T-helper 1 cell treated with Interleukin-12 subunit alpha and Interleukin-12 subunit beta and Interleukin-4 antibody, amounts not matched to agents 30 ng/mL and 1 ng/mL, for 36 hours (primary cell): Measurements from ENCODE around the gene COL25A1. TPM values are rescaled to one million over a fixed set of nuclear protein-coding genes. Genes with fewer than 3 reads are reported as not detected.
"Not testable (repeated sequence)": the region's sequence is repeated elsewhere in the genome, so short reads cannot be mapped to it uniquely, and the experiment has no call there.

ENCODE experiments used
- intact Hi-C: fragments of 100-400 bp; cut with micrococcal nuclease; formaldehyde crosslinking; loops from one replicate; pipeline ENCODE4 v1.15.1; 2024
- total RNA-seq: library from RNA; stranded (reverse); gene quantifications from 2 replicates; pipeline ENCODE4 v1.2.3, GENCODE V29; 2022

Gene COL25A1
- total RNA-seq, 1 donor from 2014 or later = not detected

DNA sequence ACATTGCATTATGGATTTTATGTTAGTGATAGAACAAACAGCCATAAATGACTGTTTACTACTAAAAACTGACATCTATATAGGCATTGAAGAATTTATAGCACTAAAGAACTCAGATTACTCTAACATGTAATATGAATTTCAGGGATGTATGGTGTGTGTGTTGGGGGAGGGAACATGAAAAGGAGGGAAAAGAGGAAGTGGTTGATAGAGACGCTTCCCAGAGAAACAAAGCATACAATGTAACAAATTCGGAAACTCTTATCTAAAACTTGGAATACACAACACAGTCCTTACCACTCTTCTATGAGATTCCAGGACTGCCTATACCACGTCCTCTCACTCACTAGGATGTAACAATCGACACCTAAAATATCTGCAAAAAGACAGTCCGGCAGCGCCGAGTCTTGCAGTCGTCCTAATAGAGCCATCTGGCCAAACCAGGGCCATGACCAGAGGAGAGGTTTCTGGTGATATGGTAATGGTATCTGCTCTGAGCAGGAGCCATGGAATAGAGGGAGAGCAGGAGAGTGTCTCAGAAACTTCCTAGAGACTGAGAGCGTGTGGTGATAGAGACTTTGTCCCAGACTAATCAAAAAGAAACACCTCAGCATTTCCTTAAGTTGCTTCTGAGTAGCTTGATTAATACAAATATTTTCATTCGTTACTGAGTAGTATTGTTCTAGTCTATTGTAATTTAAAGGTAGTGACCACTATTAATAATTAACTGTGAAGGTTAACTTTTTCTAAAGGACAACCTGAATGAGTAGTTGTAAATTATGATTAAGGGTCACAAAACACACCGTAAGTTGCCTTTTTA is 287.7 kb downstream of the COL25A1 start:
- intact Hi-C loops = no loop called here

DNA sequence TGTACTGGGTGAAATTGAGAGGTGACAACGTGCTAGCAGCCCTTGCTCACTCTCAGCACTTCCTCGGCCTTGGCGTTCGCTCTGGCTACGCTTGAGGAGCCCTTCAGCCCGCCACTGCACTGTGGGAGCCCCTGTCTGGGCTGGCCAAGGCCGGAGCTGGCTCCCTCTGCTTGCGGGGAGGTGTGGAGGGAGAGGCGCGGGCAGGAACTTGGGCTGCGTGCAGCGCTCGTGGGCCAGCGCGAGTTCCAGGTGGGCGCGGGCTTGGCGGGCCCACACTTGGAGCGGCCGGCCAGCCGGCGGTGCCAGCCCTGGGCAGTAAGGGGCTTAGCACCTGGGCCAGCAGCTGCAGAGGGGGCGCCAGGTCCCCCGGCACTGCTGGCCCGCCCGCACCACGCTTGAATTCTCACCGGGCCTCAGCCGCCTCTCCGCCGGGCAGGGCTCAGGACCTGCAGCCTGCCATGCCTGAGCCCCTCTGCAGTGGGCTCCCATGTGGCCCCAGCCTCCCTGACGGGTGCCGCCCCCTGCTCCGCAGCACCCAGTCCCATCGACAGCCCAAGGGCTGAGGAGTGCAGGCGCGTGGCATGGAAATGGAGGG is 290.1 kb downstream of the COL25A1 start:
- intact Hi-C loops = no loop called here

DNA sequence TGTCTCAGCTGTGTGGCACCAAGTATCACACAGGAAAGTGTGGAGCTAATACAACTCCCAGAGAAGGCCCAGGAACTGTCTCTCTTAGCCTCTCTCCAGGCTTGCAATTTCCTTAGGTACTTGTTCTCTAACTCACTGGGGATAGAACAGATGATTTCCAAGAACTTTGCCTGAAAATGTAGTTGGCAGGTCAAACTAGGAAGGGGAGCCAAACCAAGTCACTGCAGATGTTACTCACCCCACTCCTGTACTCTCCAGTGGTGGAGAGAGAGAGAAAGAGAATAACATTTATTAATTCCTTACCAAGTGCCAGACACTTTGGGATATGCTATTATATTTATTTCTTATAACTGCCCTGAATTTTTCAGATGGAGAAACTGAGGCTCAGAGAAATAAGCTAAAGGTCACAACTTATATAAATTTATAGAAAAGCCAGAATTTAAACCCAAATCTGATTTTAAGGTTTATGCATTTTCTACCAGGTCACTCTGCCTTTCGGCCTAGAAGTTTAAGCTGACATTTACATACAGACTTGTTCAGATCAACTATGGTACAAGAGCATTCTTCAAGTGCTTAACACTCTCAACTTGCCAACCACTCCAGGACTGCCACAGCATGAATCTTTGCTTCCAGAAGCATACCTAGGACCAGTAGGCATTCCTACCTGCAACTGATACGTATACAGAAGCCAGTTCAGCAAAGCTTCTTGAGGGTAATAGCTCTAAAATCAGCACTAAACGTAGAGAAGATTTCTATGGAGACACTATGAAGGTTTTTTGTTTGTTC is 291.0 kb downstream of the COL25A1 start:
- intact Hi-C loops = no loop called here

DNA sequence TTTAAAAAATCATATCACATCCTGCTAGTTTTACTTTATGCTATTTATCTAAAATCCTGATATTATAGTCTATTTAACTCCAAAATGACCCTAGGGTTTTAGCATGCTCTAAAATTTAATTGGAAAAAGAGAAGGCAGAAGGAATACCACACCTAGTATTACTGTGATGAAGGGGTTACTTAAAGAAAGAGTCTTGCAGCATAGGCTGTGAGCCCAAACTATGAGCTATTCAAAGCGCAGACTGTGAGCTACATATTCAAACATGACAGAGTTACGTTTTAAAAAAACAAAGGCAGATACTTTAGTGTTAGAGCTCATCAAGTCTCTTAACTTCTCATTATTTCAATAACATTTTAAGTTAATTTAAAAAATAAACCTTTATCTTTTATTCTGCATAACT is 291.9 kb downstream of the COL25A1 start:
- intact Hi-C loops = no loop called here

DNA sequence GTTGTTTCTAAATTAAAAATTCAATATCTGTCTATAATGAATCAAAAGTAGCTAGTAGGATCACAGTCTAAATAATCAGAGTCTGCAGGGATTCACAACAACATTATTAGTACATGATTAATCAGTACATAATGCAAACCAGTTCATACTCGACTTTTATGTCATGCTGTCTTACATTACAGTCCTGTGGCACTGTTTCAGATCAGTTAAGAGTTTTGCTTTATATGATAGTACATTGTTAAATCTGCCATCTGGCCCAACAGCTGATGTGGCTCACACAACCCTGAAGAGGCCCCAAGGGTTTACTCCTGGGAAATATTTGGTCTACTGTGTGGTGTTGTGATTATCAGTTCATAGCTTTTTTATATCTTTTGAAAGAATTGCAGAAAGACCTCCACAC is 292.5 kb downstream of the COL25A1 start:
- intact Hi-C loops = no loop called here

DNA sequence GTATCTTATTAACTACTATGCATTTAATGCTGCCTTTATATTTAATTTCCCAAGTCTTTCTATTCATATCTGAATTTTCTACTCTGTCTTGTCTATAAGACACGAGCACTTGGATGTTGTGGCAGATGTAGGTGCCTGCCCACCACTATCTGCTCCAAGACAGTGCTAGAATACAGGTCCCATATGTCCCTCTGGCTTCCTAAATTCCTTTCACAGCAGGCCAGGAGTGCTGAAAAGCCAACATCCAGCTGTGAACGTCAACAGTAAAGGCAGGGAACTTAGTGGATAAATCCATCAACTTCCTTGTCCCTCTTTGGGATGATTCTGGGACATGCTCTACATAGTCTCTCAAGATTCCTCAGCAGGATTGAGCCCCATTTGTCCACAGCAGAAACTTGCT is 294.5 kb downstream of the COL25A1 start:
- intact Hi-C loops = no loop called here

DNA sequence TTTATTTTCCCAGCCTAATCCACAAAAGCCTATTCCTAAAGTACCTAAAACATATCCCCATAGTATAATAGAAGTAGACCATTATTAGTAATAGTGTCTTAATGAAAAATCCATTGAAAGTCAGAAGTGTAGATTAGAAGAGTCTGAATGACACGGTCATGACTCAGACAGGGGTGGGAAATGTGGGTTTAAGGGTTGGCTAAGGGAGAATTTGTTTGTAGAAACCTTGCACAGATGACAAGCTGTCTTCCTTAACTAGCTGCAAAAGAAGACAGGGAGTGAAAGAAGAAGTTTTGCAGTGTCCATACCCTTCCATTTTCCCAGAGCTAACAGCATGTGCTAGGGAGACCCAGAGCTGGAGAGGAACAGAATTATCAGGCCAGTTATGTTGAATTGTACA is 296.9 kb downstream of the COL25A1 start:
- intact Hi-C loops = no loop called here

DNA sequence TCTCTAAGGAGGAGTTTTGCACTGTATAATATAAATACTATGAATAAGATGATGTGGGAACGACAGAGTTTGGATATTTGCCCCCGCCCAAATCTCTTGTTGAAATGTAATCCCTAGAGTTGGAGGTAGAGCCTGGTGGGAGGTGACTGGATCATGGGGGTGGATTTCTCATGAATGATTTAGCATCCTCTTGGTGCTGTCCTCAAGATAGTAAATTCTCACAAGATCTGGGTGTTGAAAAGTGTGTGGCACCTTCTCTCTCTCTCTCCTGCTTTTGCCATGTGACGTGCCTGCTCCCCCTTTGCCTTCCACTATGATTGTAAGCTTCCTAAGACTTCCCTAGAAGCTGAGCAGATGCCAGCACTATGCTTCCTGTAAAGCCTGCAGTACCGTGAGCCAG is 298.0 kb downstream of the COL25A1 start:
- intact Hi-C loops = no loop called here

DNA sequence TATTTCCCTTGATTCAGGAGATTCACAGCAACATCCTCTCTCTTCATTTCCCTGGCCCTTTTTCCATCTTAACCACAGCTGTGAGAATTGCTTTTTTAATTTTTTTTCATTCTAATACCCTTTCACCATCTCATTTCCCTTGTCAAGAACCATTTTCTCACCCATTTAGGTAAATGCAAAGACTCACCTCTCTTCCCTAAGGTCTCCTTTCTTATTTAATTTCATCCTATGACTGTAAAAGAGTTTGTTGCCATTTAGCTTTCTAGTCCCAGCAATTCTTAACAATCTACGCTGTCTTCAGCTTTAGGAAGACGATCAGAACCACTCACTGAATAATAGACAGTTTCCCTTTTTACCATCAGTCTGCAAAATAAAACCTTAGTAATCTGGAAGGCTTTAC is 298.5 kb downstream of the COL25A1 start:
- intact Hi-C loops = no loop called here

DNA sequence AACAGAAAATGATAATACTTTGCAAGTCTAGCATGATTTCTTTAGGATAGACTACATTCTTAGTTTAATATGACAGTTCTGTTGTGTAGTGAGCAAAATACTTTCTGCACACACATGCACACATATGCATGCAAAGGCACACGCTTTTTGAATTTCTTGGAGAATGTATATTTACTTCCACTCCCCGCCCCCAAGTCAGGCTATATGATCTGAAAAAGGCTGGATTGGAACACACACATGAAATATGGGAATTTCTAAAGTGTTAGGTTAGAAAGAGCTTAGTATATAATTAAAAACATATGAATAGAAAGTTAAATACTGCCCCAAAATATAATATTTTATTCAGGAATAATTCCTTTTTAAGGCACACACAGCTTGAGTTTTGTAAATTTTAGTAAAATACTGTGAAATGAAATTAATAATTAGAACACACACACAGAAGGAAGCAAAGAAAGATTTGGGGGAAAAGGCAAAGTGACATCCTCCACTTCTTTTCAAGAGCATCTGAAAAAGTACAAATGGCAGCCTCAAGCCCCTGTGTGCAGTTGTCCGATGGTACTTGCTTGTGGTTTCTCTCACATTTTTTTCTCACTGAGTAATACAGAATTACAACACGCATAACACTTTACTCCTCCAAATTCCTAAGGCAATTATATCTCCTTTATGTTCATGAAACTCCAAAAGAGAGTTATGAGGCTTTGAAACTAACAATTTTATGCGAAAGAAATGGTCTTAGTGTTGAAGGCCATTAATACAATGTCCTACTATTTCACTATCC is 310.7 kb downstream of the COL25A1 start:
- intact Hi-C loops = no loop called here

DNA sequence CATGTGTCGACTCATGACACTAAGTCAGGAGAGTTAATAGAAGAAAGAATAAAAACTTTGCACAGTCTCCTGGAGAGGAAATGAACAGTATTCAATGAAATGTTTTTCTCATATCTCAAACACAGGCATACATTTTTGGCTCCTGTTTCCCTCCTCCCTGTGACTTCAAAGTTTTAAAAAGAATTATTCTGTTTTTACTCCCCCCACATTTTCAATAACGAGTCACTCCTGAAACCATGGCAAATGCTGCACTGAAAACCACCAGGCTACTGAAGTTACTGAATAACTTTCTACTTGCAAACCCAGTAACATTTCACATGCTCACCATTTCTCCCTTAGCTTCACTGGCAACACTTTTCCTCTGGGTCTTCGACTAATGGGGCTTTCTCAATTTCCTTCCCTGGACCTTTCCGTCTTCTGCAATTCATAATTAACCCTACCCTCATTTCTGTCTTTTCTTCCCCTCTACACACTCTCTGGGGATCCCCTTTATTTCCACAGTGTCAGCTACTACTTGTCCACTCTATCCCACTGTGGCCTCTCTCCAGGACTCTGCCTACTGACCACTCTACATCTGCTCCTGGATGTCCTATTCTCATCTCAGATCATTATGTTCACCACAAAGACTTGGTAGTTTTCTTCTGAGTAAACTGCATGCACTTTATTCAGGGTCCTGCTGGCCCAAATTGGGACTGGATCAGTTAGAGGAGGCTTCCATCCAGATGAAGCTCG is 313.8 kb downstream of the COL25A1 start:
- intact Hi-C loops = no loop called here

DNA sequence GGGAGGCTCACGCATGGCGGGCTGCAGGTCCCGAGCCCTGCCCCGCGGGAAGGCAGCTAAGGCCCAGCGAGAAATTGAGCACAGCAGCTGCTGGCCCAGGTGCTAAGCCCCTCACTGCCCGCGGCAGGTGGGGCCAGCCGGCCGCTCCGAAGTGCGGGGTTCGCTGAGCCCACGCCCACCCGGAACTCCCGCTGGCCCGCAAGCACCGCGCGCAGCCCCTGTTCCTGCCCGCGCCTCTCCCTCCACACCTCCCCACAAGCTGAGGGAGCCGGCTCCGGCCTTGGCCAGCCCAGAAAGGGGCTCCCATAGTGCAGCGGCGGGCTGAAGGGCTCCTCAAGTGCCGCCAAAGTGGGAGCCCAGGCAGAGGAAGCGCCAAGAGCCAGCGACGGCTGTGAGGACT is 318.0 kb downstream of the COL25A1 start:
- intact Hi-C loops = not testable (repeated sequence)

DNA sequence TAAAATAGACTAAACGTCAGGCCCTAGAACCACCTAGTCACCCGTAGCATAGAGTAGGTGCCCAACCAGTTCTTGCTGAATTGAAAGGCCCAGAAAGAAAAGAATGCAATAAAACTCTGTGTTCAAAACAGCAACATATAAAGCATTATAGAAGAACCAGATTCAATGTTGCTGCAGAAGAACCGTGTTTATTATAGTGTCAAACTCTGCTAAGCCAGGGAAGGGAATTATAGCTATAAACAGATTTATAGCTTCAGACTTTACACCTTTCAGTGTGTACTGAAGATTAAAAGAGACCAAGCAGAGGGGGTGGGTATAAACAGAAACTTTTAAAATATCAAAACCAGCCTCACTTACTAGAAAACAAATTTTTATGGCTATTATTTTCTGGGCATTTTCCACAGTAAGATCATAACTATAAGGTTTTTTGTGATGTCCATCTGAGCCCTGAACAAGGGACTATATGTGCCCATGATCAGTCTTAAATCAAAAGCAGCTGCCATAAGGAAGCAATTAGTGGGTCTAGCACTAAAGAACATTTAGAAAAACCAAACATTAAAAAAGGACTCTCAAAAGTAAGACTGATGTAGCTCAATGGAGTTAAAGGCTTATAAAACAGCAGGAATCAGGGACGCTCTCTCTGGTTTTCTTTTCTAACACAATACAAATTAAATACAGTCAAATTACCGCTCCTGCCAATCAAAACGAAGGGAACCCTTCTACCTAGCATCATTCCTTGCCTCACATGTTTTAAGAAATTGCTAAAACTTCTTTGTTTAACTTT is 319.9 kb downstream of the COL25A1 start:
- intact Hi-C loops = no loop called here

DNA sequence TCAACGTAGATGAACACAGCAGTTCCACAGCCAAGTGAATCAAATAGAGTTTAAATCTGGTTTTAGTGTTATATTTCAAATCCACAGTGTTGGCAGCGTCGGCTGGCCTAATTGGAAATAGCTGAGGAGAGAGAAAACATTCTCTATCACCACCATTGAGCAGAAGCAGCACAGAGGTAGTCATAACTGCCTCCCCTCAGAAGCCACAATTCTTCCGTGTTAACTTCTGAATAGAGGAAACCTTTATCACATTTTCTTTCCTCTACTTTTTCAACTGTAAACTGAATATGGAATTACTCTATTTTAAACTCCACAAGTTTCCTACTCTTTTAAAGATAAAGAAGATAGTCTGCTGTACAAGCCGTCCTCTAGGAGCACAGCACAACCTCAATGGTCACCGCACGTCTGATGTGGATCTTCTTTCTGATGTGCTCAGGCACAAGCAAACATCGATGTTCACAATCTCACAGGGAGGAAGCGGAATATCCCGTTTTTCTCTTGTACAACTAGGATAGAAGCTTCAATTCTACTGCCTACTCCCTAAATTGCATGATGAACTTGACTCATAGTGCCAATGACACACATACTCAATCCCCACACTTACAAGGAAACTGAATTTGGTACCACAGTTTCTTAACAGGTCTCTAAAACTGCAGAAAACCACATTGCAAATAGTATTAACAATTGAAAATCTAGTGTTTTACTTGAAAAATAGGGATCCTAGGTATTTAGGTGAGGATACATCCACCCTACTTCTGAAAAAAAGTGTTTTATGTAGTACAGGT is 321.8 kb downstream of the COL25A1 start:
- intact Hi-C loops = loop anchor here (1.0 kb wide), 1 partner anchor 7 kb away; no protein-coding TSS in a partner anchor

DNA sequence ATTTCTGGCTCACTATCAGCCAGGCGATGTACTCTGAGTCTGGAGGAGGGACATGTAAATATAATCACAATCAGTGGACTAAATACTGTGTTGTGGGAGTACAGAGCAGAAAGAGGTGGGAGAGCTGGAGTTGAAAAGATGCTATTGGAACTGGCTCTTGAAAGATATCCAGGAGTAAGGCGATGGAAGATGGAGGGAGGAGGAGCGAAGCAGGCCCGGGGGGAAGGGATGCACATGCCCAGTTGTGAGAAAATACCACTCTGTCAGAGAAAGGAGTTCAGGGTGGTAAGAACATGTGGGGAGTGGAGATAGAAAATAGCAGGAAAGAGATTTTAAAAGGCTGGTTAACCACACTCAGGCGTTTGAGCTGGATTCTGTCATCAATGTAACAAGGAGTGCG is 322.7 kb downstream of the COL25A1 start:
- intact Hi-C loops = loop anchor here (10.0 kb wide), 3 partner anchors 355 to 835 kb away; partner anchors contain the start of genes GAR1 and RPL34

DNA sequence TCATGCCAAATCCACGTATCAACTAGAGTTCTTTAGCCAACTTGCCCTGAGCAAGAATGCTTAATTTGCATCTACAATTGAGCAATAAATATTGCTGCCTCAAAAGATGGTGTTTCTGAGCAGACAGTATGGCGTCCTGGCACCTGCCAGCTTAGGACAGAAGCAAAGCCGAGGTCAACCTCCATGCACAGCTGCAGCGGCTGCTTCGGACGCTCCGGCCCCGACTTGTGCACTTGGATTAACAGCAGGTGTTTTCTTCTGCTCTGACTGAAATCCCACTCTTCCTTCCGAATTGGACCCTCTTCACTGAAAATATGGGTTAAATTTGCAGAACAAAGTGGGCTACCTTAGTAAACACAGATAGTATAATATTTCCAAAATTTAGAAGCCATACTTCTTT is 324.4 kb downstream of the COL25A1 start:
- intact Hi-C loops = loop anchor here (10.0 kb wide), 3 partner anchors 353 to 837 kb away; partner anchors contain the start of genes GAR1 and RPL34

DNA sequence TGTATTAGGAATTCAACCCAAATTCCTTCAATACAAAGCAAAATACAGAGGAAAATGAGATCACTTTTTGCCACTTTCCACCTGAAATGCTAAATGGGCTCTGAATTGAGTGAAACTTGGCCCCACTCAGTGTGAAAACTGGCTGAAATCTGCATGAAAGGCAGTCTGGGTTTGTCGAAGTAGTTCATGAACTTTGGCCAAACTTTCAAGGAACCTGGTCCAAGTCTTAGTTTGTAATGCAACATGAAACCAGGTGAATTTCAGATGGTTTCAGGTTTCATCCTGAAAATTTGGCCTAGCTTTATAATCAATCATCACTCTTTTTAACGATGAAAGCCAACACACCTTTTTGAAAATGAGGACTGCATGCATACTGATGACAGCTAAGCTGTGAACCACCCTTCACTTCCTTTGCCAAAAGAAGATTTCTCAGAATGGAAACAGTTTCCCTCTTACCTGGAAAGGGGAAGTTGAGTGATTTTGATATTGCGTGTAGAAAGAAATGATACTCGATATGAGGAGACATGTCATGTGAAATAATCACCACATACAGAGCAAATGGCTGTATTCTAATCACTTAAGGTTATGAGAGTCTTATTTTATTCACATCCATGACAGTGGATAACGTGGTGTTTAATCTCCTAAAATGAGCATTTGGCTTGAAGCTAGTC is 329.7 kb downstream of the COL25A1 start:
- intact Hi-C loops = loop anchor here (1.0 to 10.0 kb wide), 5 partner anchors 9 to 842 kb away; partner anchors contain the start of genes GAR1, MCUB and RPL34

DNA sequence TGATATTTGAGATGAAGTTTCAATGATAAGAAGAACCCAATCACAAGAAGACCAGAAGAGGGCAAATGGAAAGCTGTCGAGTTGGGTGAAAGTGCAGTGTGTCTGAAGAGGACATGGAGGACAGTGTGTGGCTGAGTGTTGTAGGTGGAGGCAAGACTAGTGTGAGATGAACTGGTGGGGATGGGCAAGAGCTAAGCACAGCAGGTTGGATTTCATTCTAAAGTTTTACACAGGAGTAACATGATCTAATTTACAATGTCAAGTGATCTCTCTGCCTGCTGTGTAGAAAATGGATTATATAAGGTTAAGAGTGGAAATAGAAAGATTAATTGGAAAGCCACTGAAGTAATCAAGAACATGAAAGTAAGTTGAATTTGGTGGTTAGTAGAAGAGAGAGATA is 331.0 kb downstream of the COL25A1 start:
- intact Hi-C loops = loop anchor here (2.0 to 10.0 kb wide), 4 partner anchors 347 to 983 kb away; partner anchors contain the start of genes GAR1, HADH and RPL34
